ENCODE results near the gene PLEKHA7. TPM values are rescaled to one million over a fixed set of nuclear protein-coding genes. Genes with fewer than 3 reads are reported as not detected.

PLEKHA7 gene
- polyA plus RNA-seq, 1 experiment: 0.05 TPM

DNA sequence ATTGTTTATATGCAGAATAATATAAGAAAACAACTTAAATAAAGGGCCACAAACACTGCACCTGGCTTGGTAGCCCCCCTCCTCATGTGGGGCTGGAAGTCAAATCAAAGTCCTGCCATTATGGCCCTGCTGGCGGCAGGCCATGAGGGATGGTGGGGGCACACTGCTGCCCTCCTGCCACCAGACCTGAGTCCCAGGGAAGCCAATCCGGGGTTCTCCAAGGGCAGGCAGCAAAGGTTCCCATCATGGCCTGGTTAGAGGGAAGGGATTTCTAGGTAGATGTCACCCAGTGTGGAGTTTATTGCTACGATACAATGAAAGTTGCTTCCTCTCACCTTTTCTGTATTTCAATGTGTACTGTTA is 236.6 kb downstream of the PLEKHA7 start:
- peaks cover 13% of the 10 kb centered on the region for H3K27me3 ChIP-seq (ENCODE audit: control insufficient read depth, insufficient read depth, low read length)
- no peak overlapping the region for H3K27ac ChIP-seq (ENCODE audit: low read depth, low read length)
- H3K9me3 ChIP-seq (ENCODE audit: control insufficient read depth, insufficient read depth, low read length): no peaks in the 10 kb centered on the region
- ChIA-PET CTCF (interaction anchor here (1.4 kb wide), 1 partner anchor 8 kb away, joined by 11 read pairs; no protein-coding TSS in a partner anchor), POLR2A (no interaction called here)
- no peak for TF ChIP-seq CTCF (IDR thresholded peaks at IDR 0.05; ENCODE audit: low read depth, low read length)
- DNase-seq (ENCODE audit: low read depth, low spot score): no peak
- H3K4me3 ChIP-seq (ENCODE audit: low read depth, low read length): no peak overlapping the region

GRCh38 chr11:16776711-16777612 is 237.3 kb downstream of the PLEKHA7 start:
- Histone ChIP-seq H3K4me3 (ENCODE audit: low read depth, low read length) (no peak overlapping the region), H3K27me3 (ENCODE audit: control insufficient read depth, insufficient read depth, low read length) (peaks cover 13% of the 10 kb centered on the region), H3K9me3 (ENCODE audit: control insufficient read depth, insufficient read depth, low read length) (no peaks in the 10 kb centered on the region), H3K27ac (ENCODE audit: low read depth, low read length) (no peak overlapping the region)
- ChIA-PET POLR2A (no interaction called here), CTCF (interaction anchor here (0.6 to 1.4 kb wide), 2 partner anchors 8 to 12 kb away, joined by 3 to 11 read pairs; no protein-coding TSS in a partner anchor)
- no peak for TF ChIP-seq CTCF (IDR thresholded peaks at IDR 0.05; ENCODE audit: low read depth, low read length)
- DNase-seq (ENCODE audit: low read depth, low spot score): no peak

GRCh38 chr11:16775614-16776283 is 238.5 kb downstream of the PLEKHA7 start:
- CTCF ChIA-PET: no interaction called here
- no peak for TF ChIP-seq CTCF (IDR thresholded peaks at IDR 0.05; ENCODE audit: low read depth, low read length)
- H3K9me3 ChIP-seq (ENCODE audit: control insufficient read depth, insufficient read depth, low read length): no peaks in the 10 kb centered on the region
- POLR2A ChIA-PET: no interaction called here
- no peak overlapping the region for H3K4me3 ChIP-seq (ENCODE audit: low read depth, low read length)
- H3K27ac ChIP-seq (ENCODE audit: low read depth, low read length): no peak overlapping the region
- H3K27me3 ChIP-seq (ENCODE audit: control insufficient read depth, insufficient read depth, low read length): peaks cover 18% of the 10 kb centered on the region
- DNase-seq (ENCODE audit: low read depth, low spot score): no peak

- DNase-seq (ENCODE audit: low read depth, low spot score): no peak
- peaks cover 19% of the 10 kb centered on the region for H3K27me3 ChIP-seq (ENCODE audit: control insufficient read depth, insufficient read depth, low read length)
- ChIA-PET CTCF (interaction anchor here (0.6 to 3.7 kb wide), 3 partner anchors 11 to 288 kb away, joined by 3 to 43 read pairs (median 6); no protein-coding TSS in a partner anchor), POLR2A (no interaction called here)
- H3K27ac ChIP-seq (ENCODE audit: low read depth, low read length): no peak overlapping the region
- no peaks in the 10 kb centered on the region for H3K9me3 ChIP-seq (ENCODE audit: control insufficient read depth, insufficient read depth, low read length)
- no peak for TF ChIP-seq CTCF (IDR thresholded peaks at IDR 0.05; ENCODE audit: low read depth, low read length)
- no peak overlapping the region for H3K4me3 ChIP-seq (ENCODE audit: low read depth, low read length)
These were observed 239.1 kb downstream of the PLEKHA7 start for GRCh38 chr11:16774936-16775613.

Measured in AG04450 (cell line).